A673 (cell line): ENCODE data around the gene RRP1B. TPM values are rescaled to one million over a fixed set of nuclear protein-coding genes. Genes with fewer than 3 reads are reported as not detected.
A peak's percentile ranks its signal among the peaks of the same experiment; 100 is the strongest.

Experiments used
- BruUV-seq: library from RNA; stranded (reverse); fragments of 400-500 nt; replicated peaks from 2 replicates; lab custom pipeline; 2021; lab: Mats Ljungman, UMichigan
- CTCF ChIA-PET: fragments of 300-600 bp; sonication (Branson Sonifier 250); formaldehyde crosslinking; loops from one replicate; lab custom pipeline; 2022; ENCODE audit warnings: antibody characterized with exemption; lab: Charles Lee
- POLR2A ChIA-PET: fragments of 300-600 bp; sonication (Branson Sonifier 250); formaldehyde crosslinking; loops from one replicate; lab custom pipeline; 2022; ENCODE audit warnings: antibody characterized with exemption; ENCODE audit not compliant: low non-redundant PET; lab: Charles Lee
- DNase-seq: peaks from one replicate; pipeline ENCODE4 v3.0.0-alpha.2; 2015; ENCODE audit warnings: low spot score
- H3K27ac ChIP-seq: fragments of 200-600 bp; sonication (generic); 2 replicates; pipeline ENCODE4 v1.5.1; 2016; ENCODE audit warnings: mixed run types, low read depth, mild to moderate bottlenecking, mixed read lengths, antibody characterized with exemption, low read length; ENCODE audit not compliant: poor library complexity, severe bottlenecking
- H3K27me3 ChIP-seq: fragments of 200-600 bp; sonication (generic); replicated peaks from 2 replicates; pipeline ENCODE4 v1.6.1; 2017; ENCODE audit warnings: mixed run types, low read depth, mild to moderate bottlenecking, mixed read lengths, antibody characterized with exemption, low read length; ENCODE audit not compliant: insufficient read depth, poor library complexity
- H3K36me3 ChIP-seq: fragments of 200-600 bp; sonication (generic); 2 replicates; pipeline ENCODE4 v1.6.1; 2016; ENCODE audit warnings: mixed run types, mild to moderate bottlenecking, mixed read lengths, antibody characterized with exemption, low read length; ENCODE audit not compliant: insufficient read depth, poor library complexity, severe bottlenecking
- H3K4me1 ChIP-seq: fragments of 200-600 bp; sonication (generic); 2 replicates; pipeline ENCODE4 v1.6.1; 2017; ENCODE audit warnings: mixed run types, mild to moderate bottlenecking, mixed read lengths, antibody characterized with exemption, low read length; ENCODE audit not compliant: insufficient read depth, poor library complexity, severe bottlenecking
- H3K4me3 ChIP-seq: fragments of 200-600 bp; sonication (generic); 2 replicates; pipeline ENCODE4 v1.5.1; 2016; ENCODE audit warnings: low read depth, mixed run types, mild to moderate bottlenecking, mixed read lengths, low read length; ENCODE audit not compliant: poor library complexity, severe bottlenecking
- H3K9me3 ChIP-seq: fragments of 200-600 bp; sonication (generic); 2 replicates; pipeline ENCODE4 v1.6.1; 2016; ENCODE audit warnings: mixed run types, low read depth, mild to moderate bottlenecking, mixed read lengths, antibody characterized with exemption, low read length; ENCODE audit not compliant: poor library complexity, severe bottlenecking
- CTCF ChIP-seq: fragments of 300-800, 200-600 bp; sonication (generic); conservative IDR thresholded peaks from 2 replicates; pipeline ENCODE4 v1.5.1; 2017; ENCODE audit warnings: low read depth, mild to moderate bottlenecking, antibody characterized with exemption, low read length, moderate library complexity, mixed read lengths
- EZH2 ChIP-seq: fragments of 200-600 bp; sonication (generic); IDR thresholded peaks from 2 replicates; pipeline ENCODE4 v1.6.1; 2017; ENCODE audit warnings: borderline replicate concordance, low read depth, mild to moderate bottlenecking, mixed read lengths, antibody characterized with exemption, low read length; ENCODE audit not compliant: poor library complexity, severe bottlenecking
- intact Hi-C: fragments of 100-400 bp; cut with micrococcal nuclease; formaldehyde crosslinking; loops from one replicate; pipeline ENCODE4 v1.10.0; 2022; ENCODE audit not compliant: unreplicated experiment
- total RNA-seq: library from RNA; stranded (reverse); gene quantifications from 2 replicates; pipeline ENCODE4 v1.2.3, GENCODE V29; 2021

The RRP1B gene
- total RNA-seq, 1 experiment from 2014 or later = 73.5 TPM

GRCh38 chr21:43731476-43731875, 72.1 kb downstream of the RRP1B start:
- H3K9me3 ChIP-seq = no peaks in the 10 kb centered on the region
- intact Hi-C loops = no loop called here
- ChIA-PET POLR2A (no interaction called here), CTCF (no interaction called here)
- BruUV-seq = no TSS peak
- peaks cover 77% of the 10 kb centered on the region for H3K4me1 ChIP-seq
- no peak for DNase-seq
- no peaks in the 10 kb centered on the region for H3K36me3 ChIP-seq
- H3K4me3 ChIP-seq = peak overlapping the region; percentile 29
- H3K27me3 ChIP-seq = no peaks in the 10 kb centered on the region
- peak overlapping the region; percentile 81 for H3K27ac ChIP-seq
- TF ChIP-seq EZH2 (no peak), CTCF (no peak)

- ChIA-PET CTCF (no interaction called here), POLR2A (no interaction called here)
- TF ChIP-seq EZH2 = no peak
- H3K4me1 ChIP-seq = peaks cover 71% of the 10 kb centered on the region
- H3K36me3 ChIP-seq = no peaks in the 10 kb centered on the region
- no peaks in the 10 kb centered on the region for H3K9me3 ChIP-seq
- H3K27me3 ChIP-seq = no peaks in the 10 kb centered on the region
- BruUV-seq = no TSS peak
- intact Hi-C loops = no loop called here
- DNase-seq = peak; percentile 93
- H3K27ac ChIP-seq = peak overlapping the region; percentile 81
- peak overlapping the region; percentile 29 for H3K4me3 ChIP-seq
Observed at GRCh38 chr21:43731891-43732711, 72.7 kb downstream of the RRP1B start.

- Histone ChIP-seq H3K27ac (peak overlapping the region; percentile 81), H3K9me3 (no peaks in the 10 kb centered on the region), H3K4me3 (peak overlapping the region; percentile 17), H3K36me3 (peaks cover 2% of the 10 kb centered on the region), H3K4me1 (peaks cover 61% of the 10 kb centered on the region), H3K27me3 (no peaks in the 10 kb centered on the region)
- BruUV-seq = no TSS peak
- TF ChIP-seq CTCF = no peak
- no peak for TF ChIP-seq EZH2
- ChIA-PET CTCF (no interaction called here), POLR2A (no interaction called here)
- intact Hi-C loops = no loop called here
- DNase-seq = no peak
Observed at GRCh38 chr21:43733060-43733459, 73.7 kb downstream of the RRP1B start.
